ENCODE measurements around the gene NRXN3. TPM values are rescaled to one million over a fixed set of nuclear protein-coding genes. Genes with fewer than 3 reads are reported as not detected.

The NRXN3 gene
- total RNA-seq, 1 experiment from 2014 or later, result 0.80 TPM

GRCh38 chr14:78344290-78344689 lies 174.1 kb downstream of the NRXN3 start:
- H3K27me3 ChIP-seq (ENCODE audit: control insufficient read depth, insufficient read depth, low read length), result no peaks in the 10 kb centered on the region; the same call in 1 of the 2 replicates
- H3K36me3 ChIP-seq (replicated peaks; ENCODE audit: control insufficient read depth, insufficient read depth, low read length), result no peaks in the 10 kb centered on the region
- no peak for DNase-seq
- no peak overlapping the region for H3K4me3 ChIP-seq (ENCODE audit: insufficient read depth, low read depth, low read length)

- DNase-seq, result no peak
- Histone ChIP-seq H3K27me3 (ENCODE audit: control insufficient read depth, insufficient read depth, low read length) (no peaks in the 10 kb centered on the region; the same call in 1 of the 2 replicates), H3K4me3 (ENCODE audit: insufficient read depth, low read depth, low read length) (no peak overlapping the region), H3K36me3 (replicated peaks; ENCODE audit: control insufficient read depth, insufficient read depth, low read length) (no peaks in the 10 kb centered on the region)
Measured at GRCh38 chr14:78345131-78345744, 175.1 kb downstream of the NRXN3 start.

- no peak for DNase-seq
- H3K36me3 ChIP-seq (replicated peaks; ENCODE audit: control insufficient read depth, insufficient read depth, low read length), result no peaks in the 10 kb centered on the region
- no peak overlapping the region for H3K4me3 ChIP-seq (ENCODE audit: insufficient read depth, low read depth, low read length)
- H3K27me3 ChIP-seq (ENCODE audit: control insufficient read depth, insufficient read depth, low read length), result no peaks in the 10 kb centered on the region
Measured at GRCh38 chr14:78346747-78347146, 176.6 kb downstream of the NRXN3 start.

- DNase-seq, result no peak
- Histone ChIP-seq H3K36me3 (replicated peaks; ENCODE audit: control insufficient read depth, insufficient read depth, low read length) (no peaks in the 10 kb centered on the region), H3K27me3 (ENCODE audit: control insufficient read depth, insufficient read depth, low read length) (no peaks in the 10 kb centered on the region), H3K4me3 (ENCODE audit: insufficient read depth, low read depth, low read length) (no peak overlapping the region)
Measured at GRCh38 chr14:78355109-78355508, 184.9 kb downstream of the NRXN3 start.

GRCh38 chr14:78356391-78356790 lies 186.2 kb downstream of the NRXN3 start:
- Histone ChIP-seq H3K4me3 (ENCODE audit: insufficient read depth, low read depth, low read length) (no peak overlapping the region), H3K36me3 (replicated peaks; ENCODE audit: control insufficient read depth, insufficient read depth, low read length) (no peaks in the 10 kb centered on the region), H3K27me3 (ENCODE audit: control insufficient read depth, insufficient read depth, low read length) (no peaks in the 10 kb centered on the region)
- peak; percentile 4 for DNase-seq

- DNase-seq, result no peak
- no peaks in the 10 kb centered on the region for H3K27me3 ChIP-seq (ENCODE audit: control insufficient read depth, insufficient read depth, low read length)
Measured at GRCh38 chr14:78358591-78358990, 188.4 kb downstream of the NRXN3 start.

GRCh38 chr14:78359581-78359980 lies 189.4 kb downstream of the NRXN3 start:
- no peak for DNase-seq
- no peak overlapping the region for H3K4me3 ChIP-seq (ENCODE audit: insufficient read depth, low read depth, low read length)

More at GRCh38 chr14:78358591-78358990, 188.4 kb downstream of the NRXN3 start:
- no peak overlapping the region for H3K4me3 ChIP-seq (ENCODE audit: insufficient read depth, low read depth, low read length)
- no peaks in the 10 kb centered on the region for H3K36me3 ChIP-seq (replicated peaks; ENCODE audit: control insufficient read depth, insufficient read depth, low read length)

GRCh38 chr14:78363008-78363407 lies 192.8 kb downstream of the NRXN3 start:
- Histone ChIP-seq H3K27me3 (ENCODE audit: control insufficient read depth, insufficient read depth, low read length) (no peaks in the 10 kb centered on the region), H3K4me3 (ENCODE audit: insufficient read depth, low read depth, low read length) (no peak overlapping the region), H3K36me3 (replicated peaks; ENCODE audit: control insufficient read depth, insufficient read depth, low read length) (no peaks in the 10 kb centered on the region)
- DNase-seq, result no peak

More at GRCh38 chr14:78359581-78359980, 189.4 kb downstream of the NRXN3 start:
- H3K27me3 ChIP-seq (ENCODE audit: control insufficient read depth, insufficient read depth, low read length), result no peaks in the 10 kb centered on the region
- no peaks in the 10 kb centered on the region for H3K36me3 ChIP-seq (replicated peaks; ENCODE audit: control insufficient read depth, insufficient read depth, low read length)

- DNase-seq, result peak; percentile 1
- peaks cover 1% of the 10 kb centered on the region; the same call in 1 of the 2 replicates for H3K27me3 ChIP-seq (ENCODE audit: control insufficient read depth, insufficient read depth, low read length)
- no peaks in the 10 kb centered on the region for H3K36me3 ChIP-seq (replicated peaks; ENCODE audit: control insufficient read depth, insufficient read depth, low read length)
- no peak overlapping the region for H3K4me3 ChIP-seq (ENCODE audit: insufficient read depth, low read depth, low read length)
Measured at GRCh38 chr14:78367355-78367754, 197.2 kb downstream of the NRXN3 start.

- Histone ChIP-seq H3K4me3 (ENCODE audit: insufficient read depth, low read depth, low read length) (no peak overlapping the region), H3K27me3 (ENCODE audit: control insufficient read depth, insufficient read depth, low read length) (no peaks in the 10 kb centered on the region), H3K36me3 (replicated peaks; ENCODE audit: control insufficient read depth, insufficient read depth, low read length) (no peaks in the 10 kb centered on the region)
- no peak for DNase-seq
Measured at GRCh38 chr14:78383060-78383459, 212.9 kb downstream of the NRXN3 start.

GRCh38 chr14:78398216-78398615 lies 228.0 kb downstream of the NRXN3 start:
- Histone ChIP-seq H3K27me3 (ENCODE audit: control insufficient read depth, insufficient read depth, low read length) (no peaks in the 10 kb centered on the region), H3K36me3 (replicated peaks; ENCODE audit: control insufficient read depth, insufficient read depth, low read length) (no peaks in the 10 kb centered on the region), H3K4me3 (ENCODE audit: insufficient read depth, low read depth, low read length) (no peak overlapping the region)
- no peak for DNase-seq

GRCh38 chr14:78399316-78399889 lies 229.2 kb downstream of the NRXN3 start:
- peak; percentile 5 for DNase-seq
- Histone ChIP-seq H3K4me3 (ENCODE audit: insufficient read depth, low read depth, low read length) (no peak overlapping the region), H3K27me3 (ENCODE audit: control insufficient read depth, insufficient read depth, low read length) (no peaks in the 10 kb centered on the region), H3K36me3 (replicated peaks; ENCODE audit: control insufficient read depth, insufficient read depth, low read length) (no peaks in the 10 kb centered on the region)

- Histone ChIP-seq H3K4me3 (ENCODE audit: insufficient read depth, low read depth, low read length) (no peak overlapping the region), H3K36me3 (replicated peaks; ENCODE audit: control insufficient read depth, insufficient read depth, low read length) (no peaks in the 10 kb centered on the region), H3K27me3 (ENCODE audit: control insufficient read depth, insufficient read depth, low read length) (no peaks in the 10 kb centered on the region)
- DNase-seq, result no peak
Measured at GRCh38 chr14:78401866-78402265, 231.7 kb downstream of the NRXN3 start.

GRCh38 chr14:78403278-78403815 lies 233.2 kb downstream of the NRXN3 start:
- DNase-seq, result peak; percentile 3
- no peak overlapping the region for H3K4me3 ChIP-seq (ENCODE audit: insufficient read depth, low read depth, low read length)
- H3K27me3 ChIP-seq (ENCODE audit: control insufficient read depth, insufficient read depth, low read length), result no peaks in the 10 kb centered on the region
- H3K36me3 ChIP-seq (replicated peaks; ENCODE audit: control insufficient read depth, insufficient read depth, low read length), result no peaks in the 10 kb centered on the region

- H3K36me3 ChIP-seq (replicated peaks; ENCODE audit: control insufficient read depth, insufficient read depth, low read length), result no peaks in the 10 kb centered on the region
- H3K4me3 ChIP-seq (ENCODE audit: insufficient read depth, low read depth, low read length), result no peak overlapping the region
- no peak for DNase-seq
- H3K27me3 ChIP-seq (ENCODE audit: control insufficient read depth, insufficient read depth, low read length), result no peaks in the 10 kb centered on the region; the same call in 1 of the 2 replicates
Measured at GRCh38 chr14:78405079-78405856, 235.1 kb downstream of the NRXN3 start.
